ENCODE results near the gene OR2W1.

Gene OR2W1

DNA sequence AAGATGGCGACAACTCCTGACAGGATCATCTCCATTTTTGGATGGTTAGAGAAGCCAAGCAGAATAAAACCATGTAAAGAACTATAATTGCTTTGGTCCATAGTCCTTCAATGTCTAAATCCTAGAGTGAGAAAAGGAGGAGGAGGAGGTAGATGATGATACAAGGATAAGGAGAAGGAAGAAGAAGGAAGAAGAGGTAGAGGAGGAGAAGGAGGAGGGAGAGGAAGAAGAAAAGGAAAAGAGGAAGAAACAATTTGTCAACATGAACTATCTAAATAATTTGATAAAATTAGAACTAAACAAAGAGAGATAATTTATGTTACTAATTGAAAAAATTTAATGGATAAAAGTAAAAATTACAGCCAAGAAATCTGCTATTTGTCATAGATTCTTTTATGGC lies at the start of gene OR2W1:
Gene OR2W1, minus strand, starts transcription at position 101 of the 400 bp plus-strand sequence. Its CDS starts 0 bp downstream, at position 101.
- DNase-seq = no peak

GRCh38 chr6:29092957-29093356 lies 48.0 kb upstream of the OR2W1 start:
- no peak for DNase-seq

DNA sequence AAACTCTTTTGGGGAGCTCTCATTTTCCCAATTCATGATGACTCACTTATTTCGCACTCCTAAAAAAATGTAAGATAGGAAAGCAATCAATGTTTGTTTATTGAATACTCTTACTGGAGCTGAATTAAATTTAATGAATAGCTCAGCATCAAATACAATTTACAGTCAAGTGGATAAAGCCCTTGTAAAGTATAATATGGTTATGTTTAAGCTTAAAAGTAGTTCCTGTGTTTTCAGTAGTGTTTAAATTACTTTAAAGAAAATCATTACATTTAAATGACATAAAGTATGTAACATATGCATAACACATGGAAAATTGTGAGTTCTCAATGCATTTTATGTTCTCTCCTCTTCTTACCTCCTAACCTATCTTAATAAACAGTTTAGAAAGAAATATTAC lies 42.2 kb upstream of the OR2W1 start, which contains the start of gene OR2B3:
Gene OR2B3, minus strand, starts transcription at position 101 of the 400 bp plus-strand sequence. Its CDS starts 65 bp downstream, at position 36.
- DNase-seq = no peak

DNA sequence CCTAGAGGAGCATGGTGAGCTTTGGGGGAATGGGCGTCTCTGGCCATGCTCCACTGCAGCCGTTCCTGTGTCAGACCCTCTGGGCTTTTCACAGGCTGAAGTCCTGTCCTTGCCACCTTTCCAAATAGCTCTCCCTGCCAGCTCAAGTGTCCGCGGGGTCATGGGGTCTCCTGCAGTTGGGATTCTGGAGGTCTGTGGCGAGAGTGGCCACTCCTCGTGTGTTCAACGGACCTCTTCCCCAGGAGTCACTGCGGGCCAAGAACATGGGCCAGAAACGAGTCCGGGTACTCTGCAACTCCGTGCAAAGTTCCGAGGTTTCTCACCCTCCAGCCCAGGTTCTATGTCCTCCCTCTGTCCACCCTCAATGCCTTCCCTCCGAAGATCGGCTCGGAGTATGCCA lies 37.5 kb upstream of the OR2W1 start:
- no peak for DNase-seq

GRCh38 chr6:29081312-29081711 lies 36.3 kb upstream of the OR2W1 start:
- no peak for DNase-seq

- DNase-seq = no peak
Observed at GRCh38 chr6:29079203-29079602, 34.2 kb upstream of the OR2W1 start.

GRCh38 chr6:29071831-29072723 lies 27.1 kb upstream of the OR2W1 start:
- DNase-seq = peak; percentile 11 to 45

DNA sequence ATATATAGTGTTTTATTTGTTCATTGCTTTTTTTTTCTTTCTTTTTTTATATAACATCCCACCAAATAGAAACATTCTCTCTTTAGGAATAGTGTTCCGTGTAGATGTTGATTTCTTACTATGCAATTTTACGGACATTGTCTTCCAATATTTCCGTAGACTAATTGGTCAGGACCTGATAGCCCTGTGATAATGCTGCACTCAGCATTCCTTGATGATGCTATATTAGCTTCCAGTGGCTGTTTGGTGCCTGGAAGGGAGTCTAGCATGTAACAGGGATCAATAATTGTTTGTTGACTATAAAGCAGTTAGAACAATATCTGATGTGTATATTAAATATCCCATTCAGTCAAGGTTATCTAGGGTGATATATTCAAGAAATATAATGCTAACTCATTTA lies 6.7 kb upstream of the OR2W1 start:
- no peak for DNase-seq

DNA sequence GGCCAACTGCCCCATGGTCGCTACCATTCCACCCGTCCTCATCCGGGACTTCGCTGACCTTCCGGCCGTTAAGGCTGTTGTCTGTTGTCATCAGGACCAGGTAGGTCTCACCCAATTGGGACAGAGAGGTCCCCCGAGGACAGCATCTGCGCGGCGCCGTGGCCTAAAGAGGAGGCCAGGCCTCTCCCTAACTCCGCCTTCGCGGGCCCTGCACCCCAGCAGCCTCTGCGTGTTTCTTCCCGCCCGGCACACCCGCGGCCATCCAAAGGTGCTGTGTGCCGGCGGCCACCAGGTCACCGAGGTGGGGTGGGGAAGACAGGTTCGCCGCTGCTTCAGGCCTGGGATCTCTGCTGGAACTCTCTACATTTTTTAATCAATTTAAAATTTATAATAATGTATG lies 9.0 kb downstream of the OR2W1 start:
- no peak for DNase-seq

GRCh38 chr6:29028821-29029220 lies 16.2 kb downstream of the OR2W1 start:
- no peak for DNase-seq

DNA sequence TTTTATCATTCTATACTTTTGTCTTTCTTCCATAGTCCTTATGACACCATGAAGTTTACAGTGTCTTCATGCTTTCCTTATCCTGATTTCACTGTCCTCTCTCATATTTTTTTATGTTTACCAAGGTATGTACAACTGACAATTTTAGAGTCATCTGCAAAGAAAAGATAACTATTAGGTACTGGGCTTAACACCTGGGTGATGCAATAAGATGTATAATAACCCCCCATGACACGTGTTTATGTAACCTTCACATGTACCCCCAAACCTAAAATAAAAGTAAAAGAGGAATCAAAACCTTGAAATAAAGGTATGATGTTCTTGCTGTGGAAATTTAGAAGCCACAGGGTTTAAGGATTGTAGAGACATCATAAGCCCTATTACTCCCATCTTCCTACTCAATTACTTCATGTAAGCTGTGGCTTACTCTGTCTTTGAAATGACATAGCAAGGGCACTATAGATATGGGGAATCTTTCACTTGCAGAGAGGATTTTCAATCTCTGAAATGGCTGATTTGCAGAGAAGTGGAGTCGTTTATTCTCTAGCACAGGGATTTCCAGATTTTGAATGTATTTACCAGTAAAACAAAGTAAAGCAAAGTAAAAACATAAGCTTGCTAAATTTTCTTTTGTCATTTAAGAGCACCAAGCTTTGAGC lies 18.9 kb downstream of the OR2W1 start:
- DNase-seq = no peak

DNA sequence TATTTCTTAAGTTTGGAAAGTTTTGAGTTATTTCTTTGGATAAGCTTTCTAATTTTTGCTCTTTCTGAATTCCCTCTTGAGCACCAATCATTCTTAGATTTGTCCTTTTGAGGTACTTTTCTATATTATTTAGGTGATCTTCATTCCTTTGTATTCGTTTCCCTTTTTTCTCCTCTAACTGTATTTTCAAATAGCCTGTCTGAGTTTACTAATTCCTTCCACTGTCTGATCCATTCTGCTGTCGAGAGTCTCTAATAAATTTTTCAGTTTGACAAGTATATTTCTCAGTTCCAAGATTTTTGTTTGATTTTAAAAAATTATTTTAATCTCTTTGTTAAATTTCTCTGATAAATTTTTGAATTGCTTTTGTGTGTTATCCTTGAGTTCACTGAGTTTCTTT lies 23.5 kb downstream of the OR2W1 start:
- no peak for DNase-seq

DNA sequence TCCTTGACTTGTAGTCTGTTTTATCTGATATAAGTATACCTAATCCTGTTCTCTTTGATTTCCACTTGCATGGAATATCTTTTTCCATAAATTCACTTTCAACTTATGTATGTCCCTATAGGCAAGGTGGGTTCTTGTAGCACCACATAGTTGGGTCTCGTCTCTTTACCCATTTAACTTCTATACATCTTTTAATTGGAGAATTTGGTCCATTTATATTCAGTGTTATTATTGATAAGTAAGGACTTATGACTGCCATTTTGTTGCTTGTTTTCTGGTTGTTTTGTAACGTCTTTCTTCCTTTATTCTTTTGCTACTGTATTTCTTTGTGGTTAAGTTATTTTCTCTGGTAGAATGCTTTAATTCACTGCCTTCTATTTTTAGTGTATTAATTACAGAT lies 25.3 kb downstream of the OR2W1 start:
- DNase-seq = no peak

- DNase-seq = no peak
Observed at GRCh38 chr6:29017428-29017802, 27.6 kb downstream of the OR2W1 start.

DNA sequence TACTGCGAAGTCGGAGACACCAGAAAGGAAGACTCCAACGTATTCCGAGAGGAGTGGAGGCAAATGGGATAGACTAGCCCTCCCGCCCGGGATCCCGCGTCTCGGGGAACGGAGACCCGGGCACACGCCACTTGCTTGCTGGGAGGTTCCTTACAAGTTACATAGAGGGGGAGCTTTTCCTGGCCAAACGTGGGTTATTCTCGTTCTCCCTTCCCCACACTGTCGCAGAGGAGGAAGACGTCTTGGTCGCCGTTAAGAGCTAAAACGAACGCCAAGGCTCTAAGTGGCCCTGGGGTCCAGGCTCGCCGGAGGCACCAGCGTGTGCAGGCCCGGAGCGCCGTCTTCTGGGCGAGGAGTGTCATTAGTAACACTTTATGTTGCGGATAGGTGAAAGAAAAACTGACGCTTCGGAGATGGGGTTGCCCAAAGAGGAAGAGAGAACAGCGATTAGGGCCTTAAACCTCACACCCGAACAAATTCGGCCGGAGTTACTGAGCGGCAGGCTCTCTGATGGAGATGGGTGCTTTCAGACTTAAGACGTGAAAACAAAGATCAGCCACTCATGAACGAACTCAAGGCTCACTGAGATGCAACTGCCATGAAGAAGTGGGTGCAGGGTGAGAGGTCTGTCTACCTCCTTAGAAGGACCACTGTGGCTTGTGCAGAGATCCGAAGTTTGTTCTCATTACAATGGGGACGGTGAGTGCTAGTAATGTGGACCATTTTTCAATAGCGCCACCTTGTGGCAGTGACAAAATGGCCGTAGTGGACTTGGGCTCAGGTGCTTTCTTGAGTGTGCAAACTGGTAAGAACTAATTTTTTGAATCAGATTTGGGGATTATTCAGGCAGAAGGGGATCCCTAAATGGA lies 28.2 kb downstream of the OR2W1 start:
- peak; percentile 79 to 84 for DNase-seq

DNA sequence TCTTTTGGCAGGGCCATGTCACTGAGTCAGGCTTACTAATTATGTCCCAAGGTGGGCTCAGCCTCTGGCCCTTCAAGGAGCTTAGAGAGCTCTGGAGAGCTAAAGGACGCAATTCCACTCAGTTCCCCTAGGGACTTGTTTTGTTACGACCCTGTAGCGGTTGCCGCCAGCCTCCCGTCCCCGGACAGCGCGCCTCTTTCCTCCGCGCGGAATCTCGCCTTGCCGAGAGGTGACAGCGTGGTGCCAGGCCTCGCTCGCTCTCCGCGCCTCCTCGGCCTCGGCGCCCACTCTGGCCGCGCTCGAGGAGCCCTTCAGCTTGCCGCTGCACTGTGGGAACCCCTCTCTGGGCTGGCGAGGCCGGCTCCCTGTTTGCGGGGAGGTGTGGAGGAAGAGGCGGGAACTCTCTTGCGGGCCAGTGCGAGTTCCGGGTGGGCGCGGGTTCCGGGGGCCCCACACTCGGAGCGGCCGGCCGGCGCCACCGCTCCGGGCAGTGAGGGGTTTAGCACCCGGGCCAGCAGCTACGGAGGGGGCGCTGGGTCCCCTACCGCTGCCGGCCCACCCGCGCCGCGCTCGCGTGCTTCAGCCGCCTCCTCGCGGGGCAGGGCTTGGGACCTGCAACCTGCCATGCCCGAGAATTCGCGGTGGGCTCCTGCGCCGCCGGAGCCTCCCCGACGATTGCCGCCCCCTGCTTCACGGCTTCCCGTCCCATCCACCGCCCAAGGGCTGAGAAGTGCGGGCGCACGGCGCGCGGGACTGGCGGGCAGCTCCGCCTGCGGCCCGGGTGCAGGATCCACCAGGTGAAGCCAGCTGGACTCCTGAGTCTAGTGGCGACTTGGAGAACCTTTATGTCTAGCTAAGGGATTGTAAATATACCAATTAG lies 30.0 kb downstream of the OR2W1 start:
- DNase-seq = no peak

- DNase-seq = no peak
Observed at GRCh38 chr6:29011276-29011734, 33.7 kb downstream of the OR2W1 start.

GRCh38 chr6:29009358-29009757 lies 35.6 kb downstream of the OR2W1 start:
- no peak for DNase-seq

DNA sequence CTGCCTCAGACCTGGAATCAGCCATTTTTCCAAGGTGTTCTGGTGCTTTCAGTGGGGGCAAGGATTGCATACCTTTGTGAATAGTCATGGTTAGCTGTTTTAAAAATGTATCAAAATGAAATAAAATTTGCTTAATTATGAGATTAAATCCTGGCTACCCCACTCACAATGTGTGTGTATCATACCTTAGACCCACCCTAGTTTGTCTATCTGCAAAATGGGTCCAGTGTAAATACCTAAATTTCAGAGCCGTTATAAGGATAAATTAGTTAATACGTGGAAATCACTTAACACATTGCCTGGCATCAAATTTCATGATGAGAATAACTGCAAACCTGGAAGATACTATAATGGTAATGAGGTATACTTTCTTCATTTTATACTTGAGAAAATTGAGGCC lies 36.9 kb downstream of the OR2W1 start:
- DNase-seq = no peak

DNA sequence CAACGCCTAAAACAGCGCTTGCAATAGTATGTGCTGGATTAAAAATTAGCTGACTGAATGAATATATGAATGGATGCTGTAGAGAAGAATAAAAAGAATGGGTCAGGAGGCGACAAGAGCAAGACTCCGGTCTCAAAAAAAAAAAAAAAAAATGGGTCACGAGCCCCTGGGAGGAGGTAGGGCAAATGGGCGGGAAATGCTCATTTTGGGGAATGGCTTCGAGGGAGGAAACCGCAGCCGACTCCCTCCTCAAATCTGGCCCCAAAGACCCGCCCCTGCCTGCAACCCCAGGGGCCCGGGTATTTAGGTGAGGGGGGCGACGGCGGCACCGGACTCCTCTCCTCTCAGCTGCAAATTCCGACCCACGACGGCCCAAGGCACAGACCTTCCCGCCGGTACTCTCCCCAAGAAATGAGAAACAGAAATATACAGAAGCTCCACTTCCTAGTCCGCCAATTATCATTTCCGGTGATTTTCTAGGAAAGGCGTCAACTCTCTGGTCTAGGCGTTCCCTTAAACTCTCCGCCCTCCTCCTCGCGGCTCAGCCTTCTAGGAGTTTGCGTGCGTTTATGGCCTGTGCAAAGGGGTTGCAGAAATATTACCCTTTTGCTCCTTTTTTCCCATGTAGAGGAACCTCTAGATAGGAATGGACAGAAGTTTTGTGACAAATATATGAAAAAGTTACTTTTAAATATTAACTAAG lies 39.6 kb downstream of the OR2W1 start, which contains the start of gene ZNF311:
Gene ZNF311, minus strand, starts transcription at position 133 of the 703 bp plus-strand sequence. CDS start 1,361 bp downstream, outside the sequence.
- peak; percentile 58 to 63 for DNase-seq

- no peak for DNase-seq
Observed at GRCh38 chr6:28996844-28997510, 48.0 kb downstream of the OR2W1 start.
